SJCRH30 (cell line): ENCODE results near the gene CTNNA3. TPM values are rescaled to one million over a fixed set of nuclear protein-coding genes. Genes with fewer than 3 reads are reported as not detected.
A peak's percentile ranks its signal among the peaks of the same experiment; 100 is the strongest.
"Not testable (repeated sequence)": the region's sequence is repeated elsewhere in the genome, so short reads cannot be mapped to it uniquely, and the experiment has no call there.

Experiments used
- DNase-seq, 2 experiments: peaks; one replicate each; pipeline ENCODE4 v3.0.0-alpha.2; 2015 to 2020
- H3K27ac ChIP-seq: fragments of 250-450 bp; sonication (Bioruptor Pico); 2 replicates; pipeline ENCODE4 v1.5.1; 2020; ENCODE audit warnings: mild to moderate bottlenecking, moderate library complexity
- H3K27me3 ChIP-seq: fragments of 250-450 bp; sonication (Bioruptor Pico); 2 replicates; pipeline ENCODE4 v1.5.1; 2020; ENCODE audit warnings: mild to moderate bottlenecking, moderate library complexity
- H3K36me3 ChIP-seq: fragments of 250-450 bp; sonication (Bioruptor Pico); 2 replicates; pipeline ENCODE4 v1.5.1; 2020; ENCODE audit warnings: mild to moderate bottlenecking, moderate library complexity
- H3K4me1 ChIP-seq: fragments of 250-450 bp; sonication (Bioruptor Pico); 2 replicates; pipeline ENCODE4 v1.5.1; 2020; ENCODE audit warnings: mild to moderate bottlenecking, moderate library complexity
- H3K4me3 ChIP-seq: fragments of 250-450 bp; sonication (Bioruptor Pico); 2 replicates; pipeline ENCODE4 v1.5.1; 2020; ENCODE audit warnings: mild to moderate bottlenecking, moderate library complexity
- H3K9me3 ChIP-seq: fragments of 250-450 bp; sonication (Bioruptor Pico); replicated peaks from 2 replicates; pipeline ENCODE4 v1.5.1; 2020; ENCODE audit warnings: mild to moderate bottlenecking, moderate library complexity
- total RNA-seq: library from RNA; depleted of rRNA; stranded (reverse); fragments of >200 nt; shearing (Covaris generic); gene quantifications from 2 replicates; pipeline ENCODE4 v1.2.3, GENCODE V29; 2014

Gene CTNNA3
- total RNA-seq, 1 experiment from 2014 or later, result 2.7 TPM

DNA sequence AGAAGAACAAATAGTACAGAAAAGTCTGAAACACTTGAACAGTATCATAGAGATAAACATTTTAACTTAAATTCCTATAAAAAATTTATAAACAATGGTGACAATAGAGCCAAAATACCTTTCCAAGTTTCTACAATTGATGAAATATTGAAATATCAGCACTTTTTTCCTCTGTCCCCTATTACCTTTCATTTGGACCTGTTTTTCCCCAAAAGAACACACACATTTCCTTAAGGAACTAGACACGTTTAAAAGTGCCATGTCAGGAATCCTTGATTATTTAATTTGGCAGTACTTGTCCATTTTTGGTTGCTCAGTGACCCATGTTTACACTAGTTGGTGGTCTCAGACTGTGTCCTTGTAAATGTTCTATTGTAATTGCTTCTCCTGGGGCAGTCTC lies 162.6 kb downstream of the CTNNA3 start:
- DNase-seq, result no peak
- Histone ChIP-seq H3K27me3 (no peaks in the 10 kb centered on the region), H3K4me1 (no peaks in the 10 kb centered on the region), H3K36me3 (no peaks in the 10 kb centered on the region), H3K4me3 (no peak overlapping the region), H3K9me3 (no peaks in the 10 kb centered on the region), H3K27ac (no peak overlapping the region)

DNA sequence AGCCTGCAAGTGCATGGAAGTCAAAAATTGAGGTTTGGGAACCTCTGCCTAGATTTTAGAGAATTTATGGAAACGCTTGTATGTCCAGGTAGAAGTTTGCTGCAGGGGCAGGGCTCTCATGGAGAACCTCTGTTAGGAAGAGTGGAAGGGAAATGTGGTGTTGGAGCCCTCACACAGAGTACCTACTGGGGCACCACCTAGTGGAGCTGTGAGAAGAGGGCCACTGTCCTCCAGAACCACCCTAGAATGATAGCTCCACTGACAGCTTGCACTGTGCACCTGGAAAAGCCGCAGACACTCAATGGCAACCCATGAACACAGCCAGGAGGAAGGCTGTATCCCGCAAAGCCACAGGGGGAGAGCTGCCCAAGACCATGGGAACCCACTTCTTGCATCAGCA lies 165.0 kb downstream of the CTNNA3 start:
- not testable (repeated sequence) for H3K4me3 ChIP-seq, DNase-seq, H3K27ac ChIP-seq, H3K36me3 ChIP-seq, H3K4me1 ChIP-seq, H3K9me3 ChIP-seq, H3K27me3 ChIP-seq

DNA sequence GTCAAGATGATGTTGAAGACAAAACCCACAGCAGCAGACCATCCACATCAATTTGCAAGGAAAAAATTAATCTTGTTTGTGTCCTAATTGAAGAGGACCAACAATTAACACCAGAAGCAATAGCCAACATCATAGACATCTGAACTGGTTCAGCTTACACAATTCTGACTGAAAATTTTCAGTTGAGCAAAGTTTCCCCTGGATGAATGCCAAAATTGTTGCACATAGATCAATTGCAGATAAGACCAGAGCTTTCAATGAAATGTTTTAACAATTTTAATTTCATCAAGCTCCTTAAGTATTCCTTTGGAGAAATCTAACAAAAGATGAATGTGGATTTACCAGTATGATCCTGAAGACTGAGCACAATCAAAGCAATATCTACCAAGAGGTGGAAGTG lies 168.6 kb downstream of the CTNNA3 start:
- no peak for DNase-seq
- no peaks in the 10 kb centered on the region for H3K9me3 ChIP-seq

DNA sequence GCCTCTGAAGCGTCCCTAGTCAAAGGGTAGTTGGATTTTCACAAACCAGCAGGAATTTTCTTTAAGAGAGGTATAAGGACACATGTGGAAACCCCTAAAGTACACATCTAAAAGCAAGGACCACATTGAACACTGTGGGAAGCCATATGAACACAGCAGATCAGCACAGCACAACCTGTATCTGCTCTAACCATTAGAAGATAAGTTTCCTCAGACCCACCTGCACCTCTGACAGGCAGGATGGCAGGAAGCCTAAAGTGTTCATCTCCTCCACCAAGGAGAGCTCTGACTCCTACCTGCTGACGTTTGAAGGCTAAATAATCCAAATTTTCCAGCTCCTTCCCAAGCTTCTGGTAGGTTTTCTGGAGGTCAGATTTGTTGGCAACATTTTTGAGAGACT lies 174.4 kb downstream of the CTNNA3 start:
- Histone ChIP-seq H3K27ac (no peak overlapping the region), H3K9me3 (no peaks in the 10 kb centered on the region), H3K36me3 (no peaks in the 10 kb centered on the region), H3K27me3 (no peaks in the 10 kb centered on the region), H3K4me1 (peaks cover 9% of the 10 kb centered on the region), H3K4me3 (no peak overlapping the region)
- no peak for DNase-seq

More for the DNA sequence above, 168.6 kb downstream of the CTNNA3 start:
- no peaks in the 10 kb centered on the region for H3K36me3 ChIP-seq
- no peak overlapping the region for H3K27ac ChIP-seq
- no peak overlapping the region for H3K4me3 ChIP-seq
- no peaks in the 10 kb centered on the region for H3K4me1 ChIP-seq
- H3K27me3 ChIP-seq, result no peaks in the 10 kb centered on the region

DNA sequence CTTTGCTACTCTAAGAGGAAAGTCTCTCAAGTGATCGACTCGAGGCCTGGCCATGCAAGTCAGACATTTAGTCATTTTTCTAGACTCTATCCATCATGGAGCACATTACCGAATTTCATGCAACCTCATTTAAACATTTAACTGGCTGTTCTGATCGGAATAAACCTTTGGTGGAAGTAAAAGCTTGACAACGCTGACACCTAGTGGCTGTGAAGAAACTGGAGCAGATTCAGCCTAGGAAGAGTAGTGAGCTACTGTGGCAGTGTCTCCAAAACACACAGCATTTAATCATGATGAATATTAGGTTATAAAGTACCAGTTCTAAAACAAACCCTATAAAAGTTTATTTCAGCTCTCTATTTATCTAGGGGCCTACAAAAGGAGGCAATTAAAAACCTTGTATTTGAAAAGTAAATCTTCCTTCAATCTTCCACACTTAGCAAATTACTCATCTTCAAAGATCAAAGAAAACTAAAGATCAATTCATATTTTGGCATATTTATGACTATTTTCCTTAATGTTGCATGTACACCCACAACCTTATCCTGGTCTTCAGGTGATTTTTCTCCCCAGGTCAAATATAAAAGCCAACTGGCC lies 175.0 kb downstream of the CTNNA3 start:
- Histone ChIP-seq H3K4me3 (no peak overlapping the region), H3K27ac (no peak overlapping the region), H3K4me1 (peaks cover 9% of the 10 kb centered on the region), H3K27me3 (no peaks in the 10 kb centered on the region), H3K36me3 (no peaks in the 10 kb centered on the region), H3K9me3 (no peaks in the 10 kb centered on the region)
- peak; percentile 34 to 75 for DNase-seq

DNA sequence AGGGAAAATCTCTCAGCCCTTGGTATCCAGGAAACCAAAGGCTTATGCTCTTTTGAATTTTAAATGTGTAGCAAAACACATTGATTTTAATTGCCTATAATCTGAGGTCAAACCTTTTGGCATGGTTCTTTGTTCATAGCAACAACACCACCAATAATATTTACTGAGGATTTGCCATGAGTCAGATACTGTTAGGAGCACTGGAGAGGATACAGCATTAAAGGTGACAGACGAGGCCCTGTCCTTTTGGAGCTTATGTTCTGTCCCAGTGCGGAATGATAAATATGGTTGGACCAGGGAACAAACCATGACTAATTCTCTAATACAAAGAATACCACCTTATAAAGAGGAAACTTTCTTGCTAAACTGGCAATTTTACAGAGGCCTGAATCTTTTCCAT lies 176.6 kb downstream of the CTNNA3 start:
- no peak overlapping the region for H3K4me3 ChIP-seq
- peaks cover 9% of the 10 kb centered on the region for H3K4me1 ChIP-seq
- no peaks in the 10 kb centered on the region for H3K27me3 ChIP-seq
- peak in 1 of 2 experiments; percentile 32 for DNase-seq
- H3K36me3 ChIP-seq, result no peaks in the 10 kb centered on the region
- no peaks in the 10 kb centered on the region for H3K9me3 ChIP-seq
- peak overlapping the region; percentile 29 for H3K27ac ChIP-seq

DNA sequence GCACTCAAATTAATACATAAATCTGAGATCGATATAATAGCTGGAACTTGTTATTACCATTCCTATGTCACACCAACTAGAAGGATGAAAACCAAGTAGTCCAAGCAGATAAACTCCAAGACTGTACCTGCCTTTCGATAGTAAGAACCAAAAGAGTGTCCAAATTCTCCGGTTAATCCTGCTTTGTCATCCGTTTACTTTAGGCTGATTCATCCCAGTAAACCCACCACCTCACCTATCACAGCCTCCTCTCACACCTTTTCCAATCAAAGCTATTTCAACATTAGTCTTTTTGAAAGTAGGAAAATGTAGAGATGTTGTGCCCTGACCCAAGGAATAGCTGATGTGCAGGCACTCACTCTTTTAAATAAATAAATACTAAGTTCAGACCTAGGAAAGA lies 177.2 kb downstream of the CTNNA3 start:
- Histone ChIP-seq H3K4me3 (no peak overlapping the region), H3K27ac (no peak overlapping the region), H3K9me3 (no peaks in the 10 kb centered on the region), H3K27me3 (no peaks in the 10 kb centered on the region), H3K4me1 (peaks cover 9% of the 10 kb centered on the region), H3K36me3 (no peaks in the 10 kb centered on the region)
- no peak for DNase-seq

DNA sequence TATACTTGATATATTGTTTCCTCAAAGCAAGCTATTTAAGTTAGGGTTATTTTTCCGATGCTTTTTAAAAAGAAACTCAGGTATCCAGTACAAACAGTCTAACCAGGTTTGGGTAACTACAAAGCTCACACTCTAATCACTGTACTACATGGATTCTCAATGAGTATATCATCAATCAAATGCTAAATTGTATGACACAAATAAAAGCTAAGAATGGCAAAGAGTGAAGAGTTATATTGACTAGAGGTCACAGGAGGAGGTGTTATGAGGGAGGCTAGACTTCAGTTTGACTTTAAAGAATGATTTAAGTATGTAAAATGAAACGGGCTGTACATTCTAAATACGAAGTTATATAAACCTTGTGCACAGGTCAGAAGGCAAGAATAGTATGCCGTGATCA lies 178.0 kb downstream of the CTNNA3 start:
- H3K9me3 ChIP-seq, result no peaks in the 10 kb centered on the region
- H3K4me1 ChIP-seq, result peaks cover 9% of the 10 kb centered on the region
- no peaks in the 10 kb centered on the region for H3K27me3 ChIP-seq
- H3K27ac ChIP-seq, result no peak overlapping the region
- DNase-seq, result no peak
- no peaks in the 10 kb centered on the region for H3K36me3 ChIP-seq
- H3K4me3 ChIP-seq, result no peak overlapping the region

DNA sequence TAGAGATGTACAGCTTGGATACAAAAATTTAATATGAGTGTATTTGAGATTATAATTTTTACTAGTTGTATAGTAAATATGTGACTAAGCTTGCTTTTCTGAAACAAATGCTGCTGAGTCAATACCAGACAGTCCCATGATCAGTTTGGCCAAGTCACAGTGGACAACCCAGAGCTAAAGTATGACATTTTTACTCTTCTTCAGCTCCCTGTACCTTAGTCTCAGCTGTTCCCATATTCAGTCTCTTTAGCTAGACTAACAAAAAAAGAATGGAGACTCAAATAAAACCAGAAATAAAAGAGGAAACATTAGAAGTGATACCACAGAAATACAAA lies 189.3 kb downstream of the CTNNA3 start:
- Histone ChIP-seq H3K27me3 (no peaks in the 10 kb centered on the region), H3K36me3 (no peaks in the 10 kb centered on the region), H3K9me3 (no peaks in the 10 kb centered on the region), H3K27ac (no peak overlapping the region), H3K4me3 (no peak overlapping the region), H3K4me1 (no peaks in the 10 kb centered on the region)
- DNase-seq, result no peak

DNA sequence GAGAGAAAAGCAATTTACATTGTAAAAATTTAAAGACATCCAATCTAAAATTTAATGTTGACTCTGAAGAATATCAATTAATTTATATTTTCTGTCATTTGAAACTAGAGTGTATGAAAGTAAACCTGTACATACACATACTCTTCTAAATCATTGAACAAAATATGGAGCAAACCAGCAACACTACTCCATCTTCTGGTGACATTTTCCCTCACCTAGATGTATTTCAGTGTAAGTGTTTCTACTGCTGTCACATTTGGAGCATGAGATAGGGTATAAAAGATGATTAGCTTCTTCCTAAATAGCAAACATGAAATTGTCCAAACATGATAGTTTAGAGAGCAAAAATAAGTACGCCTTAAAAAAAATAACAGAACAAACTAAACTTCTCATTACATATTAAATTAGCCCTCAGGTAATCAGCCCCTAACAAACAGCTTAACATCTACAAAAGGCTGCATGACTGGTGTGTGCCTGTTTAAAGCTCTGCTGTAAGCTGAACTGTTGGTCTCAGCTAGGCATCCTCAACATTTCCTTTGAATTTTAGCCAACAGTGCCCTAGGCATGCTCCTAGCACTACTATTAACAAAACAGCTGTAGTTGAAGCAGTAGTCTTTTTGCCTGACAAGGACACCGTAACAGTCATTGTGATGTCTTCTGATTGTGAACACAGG lies 189.8 kb downstream of the CTNNA3 start:
- no peaks in the 10 kb centered on the region for H3K9me3 ChIP-seq
- H3K4me1 ChIP-seq, result no peaks in the 10 kb centered on the region
- peak in 1 of 2 experiments; percentile 30 for DNase-seq
- no peaks in the 10 kb centered on the region for H3K27me3 ChIP-seq
- H3K4me3 ChIP-seq, result no peak overlapping the region
- no peaks in the 10 kb centered on the region for H3K36me3 ChIP-seq
- no peak overlapping the region for H3K27ac ChIP-seq

DNA sequence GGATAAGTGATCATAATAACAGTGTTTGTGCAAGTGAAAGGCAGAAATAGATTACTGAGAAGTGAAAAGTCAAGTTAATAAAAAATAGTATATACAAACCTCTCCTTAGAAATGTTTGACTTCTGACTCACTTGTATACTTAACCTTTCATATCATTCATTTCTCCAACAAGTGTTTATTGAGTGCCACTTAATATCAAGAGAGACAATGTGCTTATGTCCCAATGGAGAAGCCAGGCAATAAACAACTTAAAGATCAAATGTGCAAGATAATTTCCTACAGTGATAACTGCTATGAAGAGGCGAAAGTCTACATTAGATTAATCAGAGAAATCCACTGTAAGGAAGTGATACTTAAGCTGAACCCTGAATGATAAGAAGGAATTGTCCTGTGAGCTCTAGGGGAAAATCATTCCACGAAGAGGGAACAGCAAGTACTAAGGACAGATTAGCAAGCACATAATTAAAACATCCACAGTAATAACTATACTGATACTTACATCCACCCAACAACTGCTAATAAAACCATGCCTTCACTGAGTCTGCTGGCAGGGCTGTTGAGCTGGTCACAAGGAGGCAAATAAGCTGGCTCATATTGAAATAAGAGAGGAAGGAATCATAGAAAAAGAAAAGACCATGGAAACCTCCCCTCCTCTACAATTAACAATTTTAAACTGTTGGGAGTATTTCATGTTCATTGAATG lies 203.5 kb downstream of the CTNNA3 start:
- Histone ChIP-seq H3K4me3 (no peak overlapping the region), H3K36me3 (no peaks in the 10 kb centered on the region)
- no peak for DNase-seq

DNA sequence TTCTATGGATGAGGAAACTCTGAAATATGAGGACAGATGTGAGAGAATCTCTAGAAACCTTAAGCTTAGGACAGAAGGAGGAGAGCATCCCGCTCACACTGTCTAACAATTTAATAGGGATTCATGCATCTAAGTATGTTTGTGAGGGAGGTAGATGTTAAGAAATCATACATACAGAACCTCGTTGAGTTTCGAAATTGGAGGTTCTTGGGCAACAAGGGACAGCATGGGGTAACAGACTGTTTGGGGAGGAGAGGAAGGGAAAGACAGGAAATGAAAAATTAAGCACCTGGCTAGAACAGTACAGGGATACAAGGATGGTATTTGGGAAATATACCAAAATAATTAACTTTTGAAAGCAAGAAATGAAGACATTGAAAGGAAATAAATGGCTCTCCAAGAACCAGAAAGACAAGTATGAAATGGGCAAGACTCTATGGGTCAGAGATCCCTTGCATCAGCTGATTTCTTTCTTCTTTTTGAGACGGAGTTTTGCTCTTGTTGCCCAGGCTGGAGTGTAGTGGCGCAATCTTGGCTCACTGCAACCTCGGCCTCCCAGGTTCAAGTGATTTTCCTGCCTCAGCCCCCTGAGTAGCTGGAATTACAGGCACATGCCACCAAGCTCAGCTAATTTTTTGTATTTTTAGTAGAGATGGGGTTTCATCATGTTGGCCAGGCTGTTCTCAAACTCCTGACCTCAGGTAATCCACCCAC lies 207.9 kb downstream of the CTNNA3 start:
- Histone ChIP-seq H3K27ac (no peak overlapping the region), H3K9me3 (no peaks in the 10 kb centered on the region), H3K27me3 (no peaks in the 10 kb centered on the region), H3K4me3 (no peak overlapping the region), H3K36me3 (no peaks in the 10 kb centered on the region), H3K4me1 (no peaks in the 10 kb centered on the region)
- no peak for DNase-seq

More for the DNA sequence above, 203.5 kb downstream of the CTNNA3 start:
- no peaks in the 10 kb centered on the region for H3K27me3 ChIP-seq
- no peaks in the 10 kb centered on the region for H3K4me1 ChIP-seq
- no peaks in the 10 kb centered on the region for H3K9me3 ChIP-seq
- no peak overlapping the region for H3K27ac ChIP-seq

DNA sequence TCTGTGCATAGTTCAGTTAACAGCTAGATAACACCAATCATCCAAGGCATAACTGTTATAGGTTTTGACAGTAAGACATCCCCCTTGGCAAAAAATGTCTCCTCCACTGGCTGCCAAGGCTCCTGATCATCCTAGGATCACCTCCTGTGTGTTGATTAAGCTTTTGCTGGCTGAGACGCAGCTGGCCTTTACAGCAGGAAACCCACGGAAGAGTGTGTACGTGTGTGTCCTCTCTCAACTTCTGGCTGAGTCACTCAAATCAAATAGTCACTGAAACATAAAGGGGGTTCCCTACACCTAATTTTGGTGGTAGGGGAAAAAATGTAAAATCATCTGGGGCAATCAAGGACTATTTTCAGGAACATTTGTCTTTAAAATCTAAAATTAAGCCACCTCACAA lies 208.8 kb downstream of the CTNNA3 start:
- Histone ChIP-seq H3K27ac (no peak overlapping the region), H3K9me3 (no peaks in the 10 kb centered on the region), H3K4me3 (no peak overlapping the region), H3K36me3 (no peaks in the 10 kb centered on the region), H3K27me3 (no peaks in the 10 kb centered on the region), H3K4me1 (no peaks in the 10 kb centered on the region)
- DNase-seq, result no peak

DNA sequence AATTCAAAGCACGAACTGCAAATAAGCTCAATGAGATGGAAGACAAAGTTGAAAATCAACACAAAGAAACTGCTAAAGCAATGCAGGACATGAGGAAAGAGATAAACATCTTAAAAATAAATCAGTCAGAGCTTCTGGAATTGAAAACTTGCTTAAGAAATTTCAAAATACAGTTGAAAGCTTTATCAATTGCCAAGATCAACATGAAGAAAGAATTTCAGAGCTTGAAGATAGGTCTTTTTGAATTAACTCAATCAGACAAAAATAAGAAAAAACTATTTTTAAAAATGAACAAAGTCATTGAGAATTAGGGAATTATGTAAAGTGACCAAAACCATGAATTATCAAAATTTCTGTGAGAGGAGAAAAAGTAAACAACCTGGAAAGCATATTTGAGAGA lies 218.1 kb downstream of the CTNNA3 start:
- H3K4me3 ChIP-seq, result no peak overlapping the region
- H3K36me3 ChIP-seq, result no peaks in the 10 kb centered on the region
- no peaks in the 10 kb centered on the region for H3K27me3 ChIP-seq
- H3K4me1 ChIP-seq, result no peaks in the 10 kb centered on the region
- no peak overlapping the region for H3K27ac ChIP-seq
- no peak for DNase-seq
- H3K9me3 ChIP-seq, result no peaks in the 10 kb centered on the region

DNA sequence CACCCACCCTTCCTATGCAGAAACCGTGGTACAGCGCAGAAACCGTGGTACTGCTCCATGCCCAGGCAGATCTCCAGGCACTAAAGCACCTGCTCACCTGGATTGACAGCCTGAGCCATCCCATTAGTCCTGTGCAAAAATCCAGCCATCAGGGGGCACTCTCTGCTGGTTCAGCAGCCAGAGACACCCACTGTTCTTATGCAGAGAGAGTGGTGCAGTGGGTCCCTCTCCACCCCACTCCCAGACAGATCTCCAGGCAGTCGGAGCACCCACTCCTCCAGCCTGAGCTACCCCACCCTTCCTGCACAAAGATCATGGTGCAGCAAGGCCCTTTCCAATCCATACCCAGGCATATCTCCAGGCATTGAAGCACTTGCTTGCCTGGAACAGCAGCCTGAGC lies 219.8 kb downstream of the CTNNA3 start:
- Histone ChIP-seq H3K9me3 (no peaks in the 10 kb centered on the region), H3K4me1 (no peaks in the 10 kb centered on the region), H3K36me3 (no peaks in the 10 kb centered on the region), H3K4me3 (no peak overlapping the region), H3K27me3 (no peaks in the 10 kb centered on the region), H3K27ac (no peak overlapping the region)
- DNase-seq, result no peak
